Trophoblast cell (in vitro differentiated cells and primary cell): Measurements from ENCODE around the gene CCL4.

ENCODE experiments used
- DNase-seq, 2 donors: peaks; one replicate each; pipeline ENCODE4 v3.0.0-alpha.2; 2016
- H2AFZ ChIP-seq: 2 replicates; pipeline ENCODE4 v1.6.1; 2013; ENCODE audit warnings: low read length, moderate library complexity, mild to moderate bottlenecking; ENCODE audit not compliant: insufficient read depth, poor library complexity
- H2AK5ac ChIP-seq: 2 replicates; pipeline ENCODE4 v1.6.1; 2013; ENCODE audit warnings: mild to moderate bottlenecking, low read length
- H2BK120ac ChIP-seq: 2 replicates; pipeline ENCODE4 v1.6.1; 2013; ENCODE audit warnings: low read length, mild to moderate bottlenecking, moderate library complexity; ENCODE audit not compliant: insufficient read depth, poor library complexity
- H2BK12ac ChIP-seq: 2 replicates; pipeline ENCODE4 v1.6.1; 2013; ENCODE audit warnings: mild to moderate bottlenecking, low read length, moderate library complexity
- H2BK5ac ChIP-seq: 2 replicates; pipeline ENCODE4 v1.6.1; 2013; ENCODE audit warnings: low read length, low read depth, moderate library complexity, mild to moderate bottlenecking; ENCODE audit not compliant: poor library complexity
- H3K14ac ChIP-seq: 2 replicates; pipeline ENCODE4 v1.6.1; 2013; ENCODE audit warnings: mild to moderate bottlenecking, low read length
- H3K18ac ChIP-seq: 2 replicates; pipeline ENCODE4 v1.6.1; 2013; ENCODE audit warnings: mild to moderate bottlenecking, low read length
- H3K23ac ChIP-seq: 2 replicates; pipeline ENCODE4 v1.6.1; 2013; ENCODE audit warnings: low read length
- H3K27ac ChIP-seq: 2 replicates; pipeline ENCODE4 v1.5.1; 2013; ENCODE audit warnings: low read depth, mild to moderate bottlenecking, inconsistent platforms, low read length, moderate library complexity
- H3K27me3 ChIP-seq: 2 replicates; pipeline ENCODE4 v1.6.1; 2013; ENCODE audit warnings: inconsistent platforms, mild to moderate bottlenecking, low read length, moderate library complexity; ENCODE audit not compliant: insufficient read depth
- H3K36me3 ChIP-seq, 2 experiments: 1 replicate in 1 of 2; 2 replicates in 1 of 2; pipeline ENCODE4 v1.6.1; 2013; ENCODE audit warnings: low read length in 2 of 2, mild to moderate bottlenecking in 2 of 2, moderate library complexity in 1 of 2; ENCODE audit not compliant: insufficient read depth in 2 of 2, control insufficient read depth in 1 of 2
- H3K4ac ChIP-seq: 2 replicates; pipeline ENCODE4 v1.6.1; 2013; ENCODE audit warnings: low read depth, mild to moderate bottlenecking, low read length, moderate library complexity
- H3K4me1 ChIP-seq, 2 experiments: 1 replicate in 1 of 2; 2 replicates in 1 of 2; pipeline ENCODE4 v1.6.1; 2013; ENCODE audit warnings: low read length in 2 of 2, mild to moderate bottlenecking in 2 of 2, moderate library complexity in 1 of 2; ENCODE audit not compliant: insufficient read depth in 2 of 2, control insufficient read depth in 1 of 2
- H3K4me2 ChIP-seq: 2 replicates; pipeline ENCODE4 v1.6.1; 2013; ENCODE audit warnings: inconsistent platforms, mild to moderate bottlenecking, low read length, moderate library complexity
- H3K4me3 ChIP-seq: 2 replicates; pipeline ENCODE4 v1.5.1; 2013; ENCODE audit warnings: mild to moderate bottlenecking, low read depth, low read length, inconsistent platforms
- H3K79me1 ChIP-seq: one replicate; pipeline ENCODE4 v1.6.1; 2013; ENCODE audit warnings: low read length
- H3K79me2 ChIP-seq: 2 replicates; pipeline ENCODE4 v1.6.1; 2013; ENCODE audit warnings: low read length, mild to moderate bottlenecking; ENCODE audit not compliant: control insufficient read depth, insufficient read depth, poor library complexity
- H3K9ac ChIP-seq: 2 replicates; pipeline ENCODE4 v1.6.1; 2013; ENCODE audit warnings: mild to moderate bottlenecking, low read length
- H3K9me3 ChIP-seq: 2 replicates; pipeline ENCODE4 v1.6.1; 2013; ENCODE audit warnings: low read depth, mild to moderate bottlenecking, control low read depth, inconsistent platforms, low read length; ENCODE audit not compliant: insufficient read depth
- H4K12ac ChIP-seq: 2 replicates; pipeline ENCODE4 v1.6.1; 2013; ENCODE audit warnings: low read depth, mild to moderate bottlenecking, low read length, moderate library complexity
- H4K8ac ChIP-seq: 2 replicates; pipeline ENCODE4 v1.6.1; 2013; ENCODE audit warnings: low read depth, mild to moderate bottlenecking, low read length, moderate library complexity
- H4K91ac ChIP-seq: one replicate; pipeline ENCODE4 v1.6.1; 2013; ENCODE audit warnings: low read depth, mild to moderate bottlenecking, low read length, moderate library complexity
- WGBS: extraction: QIAGEN DNeasy Blood & Tissue Kit; methylation state at CpG from one replicate; pipeline ENCODE4 v1.1.7; 2013; ENCODE audit warnings: missing lambda C conversion rate; ENCODE audit not compliant: insufficient read length, insufficient coverage; ENCODE audit errors: extremely low coverage; 5-methylcytosine and 5-hydroxymethylcytosine counted together

Gene CCL4

GRCh38 chr17:36059406-36059805, 44.2 kb upstream of the CCL4 start:
- Histone ChIP-seq H3K27ac (no peak overlapping the region), H3K9ac (no peak overlapping the region), H3K36me3 (no peaks in the 10 kb centered on the region), H3K18ac (no peak overlapping the region), H2BK12ac (no peak overlapping the region), H3K4me1 (no peaks in the 10 kb centered on the region), H3K14ac (no peak overlapping the region), H3K23ac (no peak overlapping the region), H3K27me3 (no peaks in the 10 kb centered on the region), H2AK5ac (no peak overlapping the region), H3K79me1 (no peaks in the 10 kb centered on the region), H2BK120ac (no peak overlapping the region), H4K8ac (no peak overlapping the region), H4K91ac (no peak overlapping the region), H4K12ac (no peak overlapping the region), H2AFZ (no peak overlapping the region), H3K4me3 (no peak overlapping the region), H2BK5ac (no peak overlapping the region), H3K4me2 (no peak overlapping the region), H3K9me3 (peaks cover 3% of the 10 kb centered on the region), H3K79me2 (no peaks in the 10 kb centered on the region), H3K4ac (no peak overlapping the region)
- no peak for DNase-seq
- no CpG with 5 or more reads among the region's 7 CpGs for WGBS

- H4K12ac ChIP-seq: no peak overlapping the region
- H4K8ac ChIP-seq: no peak overlapping the region
- H3K79me2 ChIP-seq: no peaks in the 10 kb centered on the region
- no peak overlapping the region for H3K18ac ChIP-seq
- H3K9ac ChIP-seq: no peak overlapping the region
- DNase-seq: no peak
- H2AK5ac ChIP-seq: no peak overlapping the region
- H3K4me2 ChIP-seq: no peak overlapping the region
- no peak overlapping the region for H3K23ac ChIP-seq
- no peak overlapping the region for H2BK5ac ChIP-seq
- no peak overlapping the region for H3K4me3 ChIP-seq
- no peak overlapping the region for H3K27ac ChIP-seq
- no peak overlapping the region for H2BK120ac ChIP-seq
- H2AFZ ChIP-seq: no peak overlapping the region
- H3K9me3 ChIP-seq: peaks cover 3% of the 10 kb centered on the region
- WGBS: no CpG with 5 or more reads among the region's 2 CpGs
- no peak overlapping the region for H3K4ac ChIP-seq
- H2BK12ac ChIP-seq: no peak overlapping the region
- H3K4me1 ChIP-seq: no peaks in the 10 kb centered on the region
- no peak overlapping the region for H4K91ac ChIP-seq
- no peaks in the 10 kb centered on the region for H3K36me3 ChIP-seq
- H3K27me3 ChIP-seq: no peaks in the 10 kb centered on the region
- H3K14ac ChIP-seq: no peak overlapping the region
- H3K79me1 ChIP-seq: no peaks in the 10 kb centered on the region
These were observed 42.8 kb upstream of the CCL4 start for GRCh38 chr17:36060816-36061215.

GRCh38 chr17:36063786-36064541, 39.7 kb upstream of the CCL4 start, which contains the start of gene CCL18:
CCL18 (plus strand) TSS chr17:36064272; CDS start chr17:36064343, 71 bp downstream.
- H2AFZ ChIP-seq: no peak within 1 kb of the TSS
- H3K36me3 ChIP-seq: no peaks in the 10 kb centered on the region
- no peak within 1 kb of the TSS for H3K18ac ChIP-seq
- H3K9me3 ChIP-seq: peaks cover 2% of the 10 kb centered on the region
- H4K91ac ChIP-seq: no peak within 1 kb of the TSS
- no peak within 1 kb of the TSS for H4K12ac ChIP-seq
- no peak within 1 kb of the TSS for H3K9ac ChIP-seq
- H3K79me2 ChIP-seq: no peaks in the 10 kb centered on the region
- no peaks in the 10 kb centered on the region for H3K4me1 ChIP-seq
- no peak within 1 kb of the TSS for H2AK5ac ChIP-seq
- no peak within 1 kb of the TSS for H2BK12ac ChIP-seq
- H3K4me2 ChIP-seq: no peak within 1 kb of the TSS
- no peaks in the 10 kb centered on the region for H3K27me3 ChIP-seq
- H2BK5ac ChIP-seq: no peak within 1 kb of the TSS
- H3K4me3 ChIP-seq: no peak within 1 kb of the TSS
- H4K8ac ChIP-seq: no peak within 1 kb of the TSS
- no CpG with 5 or more reads among the region's 5 CpGs for WGBS
- H3K79me1 ChIP-seq: no peaks in the 10 kb centered on the region
- H3K23ac ChIP-seq: no peak within 1 kb of the TSS
- no peak within 1 kb of the TSS for H3K14ac ChIP-seq
- H3K4ac ChIP-seq: no peak within 1 kb of the TSS
- no peak within 1 kb of the TSS for H2BK120ac ChIP-seq
- no peak within 1 kb of the TSS for H3K27ac ChIP-seq
- peak in 1 of 2 donors; percentile 7 for DNase-seq

GRCh38 chr17:36066365-36066985, 37.2 kb upstream of the CCL4 start:
- H2AK5ac ChIP-seq: no peak overlapping the region
- no peaks in the 10 kb centered on the region for H3K79me1 ChIP-seq
- no peak overlapping the region for H4K8ac ChIP-seq
- H4K91ac ChIP-seq: no peak overlapping the region
- no peak for DNase-seq
- no peaks in the 10 kb centered on the region for H3K79me2 ChIP-seq
- H2BK120ac ChIP-seq: no peak overlapping the region
- H3K4me2 ChIP-seq: no peak overlapping the region
- no peaks in the 10 kb centered on the region for H3K27me3 ChIP-seq
- peaks cover 2% of the 10 kb centered on the region for H3K9me3 ChIP-seq
- H3K14ac ChIP-seq: no peak overlapping the region
- H3K9ac ChIP-seq: no peak overlapping the region
- H3K4me3 ChIP-seq: no peak overlapping the region
- no peak overlapping the region for H2AFZ ChIP-seq
- H2BK12ac ChIP-seq: no peak overlapping the region
- no peak overlapping the region for H4K12ac ChIP-seq
- no peaks in the 10 kb centered on the region for H3K4me1 ChIP-seq
- no peak overlapping the region for H3K27ac ChIP-seq
- no peak overlapping the region for H3K18ac ChIP-seq
- no peak overlapping the region for H3K4ac ChIP-seq
- H2BK5ac ChIP-seq: no peak overlapping the region
- no peak overlapping the region for H3K23ac ChIP-seq
- no CpG with 5 or more reads among the region's 6 CpGs for WGBS
- H3K36me3 ChIP-seq: no peaks in the 10 kb centered on the region
